Measurements from ENCODE around the gene MAP4K5.

The MAP4K5 gene

DNA sequence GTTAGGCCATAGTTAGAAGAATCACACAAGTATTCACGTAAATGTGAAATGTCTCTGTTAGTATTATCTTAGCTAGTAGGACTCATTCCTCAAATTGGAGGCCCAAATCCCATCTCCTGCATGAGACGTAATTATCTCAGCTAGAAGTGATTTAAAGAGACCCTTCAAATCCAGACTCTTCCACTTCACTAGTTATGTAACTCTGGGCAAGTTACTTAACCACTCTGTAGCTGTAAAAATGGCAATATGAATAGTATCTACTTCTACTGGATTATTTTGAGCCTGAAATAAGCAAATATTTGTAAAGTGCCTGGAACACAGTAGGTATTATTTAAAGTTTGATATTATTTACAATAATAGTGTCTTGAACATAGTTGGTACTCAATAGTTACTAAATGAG, 107.3 kb downstream of the MAP4K5 start:
- no peak for ATAC-seq
- TF ChIP-seq CREB5 (CRISPR knock-in tag; IDR thresholded peaks at IDR 0.05; ENCODE audit: low read depth) (no peak), PPARA (CRISPR knock-in tag; IDR thresholded peaks at IDR 0.05; ENCODE audit: borderline replicate concordance) (no peak), CSDC2 (CRISPR knock-in tag; IDR thresholded peaks at IDR 0.05) (no peak), ZFP3 (CRISPR knock-in tag; IDR thresholded peaks at IDR 0.05) (no peak), BACH2 (CRISPR knock-in tag; IDR thresholded peaks at IDR 0.05; ENCODE audit: borderline replicate concordance) (no peak), ZNF565 (CRISPR knock-in tag; conservative IDR thresholded peaks at IDR 0.05; ENCODE audit: low read depth) (no peak), ZC3H10 (CRISPR knock-in tag; IDR thresholded peaks at IDR 0.05) (no peak), SNAI2 (CRISPR knock-in tag; IDR thresholded peaks at IDR 0.05) (no peak), TOX (CRISPR knock-in tag; IDR thresholded peaks at IDR 0.05; ENCODE audit: borderline replicate concordance) (no peak), RARB (CRISPR knock-in tag; IDR thresholded peaks at IDR 0.05) (no peak), ESRRG (CRISPR knock-in tag; IDR thresholded peaks at IDR 0.05) (no peak), OSR1 (CRISPR knock-in tag; IDR thresholded peaks at IDR 0.05) (no peak), ISL1 (CRISPR knock-in tag; IDR thresholded peaks at IDR 0.05) (no peak), ZNF70 (CRISPR knock-in tag; IDR thresholded peaks at IDR 0.05) (no peak), ZNF8 (CRISPR knock-in tag; IDR thresholded peaks at IDR 0.05) (no peak), ARNTL (CRISPR knock-in tag; IDR thresholded peaks at IDR 0.05; ENCODE audit: borderline replicate concordance, low read depth) (no peak), ZFP30 (CRISPR knock-in tag; IDR thresholded peaks at IDR 0.05) (no peak)
- TF ChIP-seq, protein P1, sequence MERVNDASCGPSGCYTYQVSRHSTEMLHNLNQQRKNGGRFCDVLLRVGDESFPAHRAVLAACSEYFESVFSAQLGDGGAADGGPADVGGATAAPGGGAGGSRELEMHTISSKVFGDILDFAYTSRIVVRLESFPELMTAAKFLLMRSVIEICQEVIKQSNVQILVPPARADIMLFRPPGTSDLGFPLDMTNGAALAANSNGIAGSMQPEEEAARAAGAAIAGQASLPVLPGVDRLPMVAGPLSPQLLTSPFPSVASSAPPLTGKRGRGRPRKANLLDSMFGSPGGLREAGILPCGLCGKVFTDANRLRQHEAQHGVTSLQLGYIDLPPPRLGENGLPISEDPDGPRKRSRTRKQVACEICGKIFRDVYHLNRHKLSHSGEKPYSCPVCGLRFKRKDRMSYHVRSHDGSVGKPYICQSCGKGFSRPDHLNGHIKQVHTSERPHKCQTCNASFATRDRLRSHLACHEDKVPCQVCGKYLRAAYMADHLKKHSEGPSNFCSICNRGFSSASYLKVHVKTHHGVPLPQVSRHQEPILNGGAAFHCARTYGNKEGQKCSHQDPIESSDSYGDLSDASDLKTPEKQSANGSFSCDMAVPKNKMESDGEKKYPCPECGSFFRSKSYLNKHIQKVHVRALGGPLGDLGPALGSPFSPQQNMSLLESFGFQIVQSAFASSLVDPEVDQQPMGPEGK (CRISPR knock-in tag; IDR thresholded peaks at IDR 0.05; ENCODE audit: borderline replicate concordance): no peak
- TF ChIP-seq, protein P2, sequence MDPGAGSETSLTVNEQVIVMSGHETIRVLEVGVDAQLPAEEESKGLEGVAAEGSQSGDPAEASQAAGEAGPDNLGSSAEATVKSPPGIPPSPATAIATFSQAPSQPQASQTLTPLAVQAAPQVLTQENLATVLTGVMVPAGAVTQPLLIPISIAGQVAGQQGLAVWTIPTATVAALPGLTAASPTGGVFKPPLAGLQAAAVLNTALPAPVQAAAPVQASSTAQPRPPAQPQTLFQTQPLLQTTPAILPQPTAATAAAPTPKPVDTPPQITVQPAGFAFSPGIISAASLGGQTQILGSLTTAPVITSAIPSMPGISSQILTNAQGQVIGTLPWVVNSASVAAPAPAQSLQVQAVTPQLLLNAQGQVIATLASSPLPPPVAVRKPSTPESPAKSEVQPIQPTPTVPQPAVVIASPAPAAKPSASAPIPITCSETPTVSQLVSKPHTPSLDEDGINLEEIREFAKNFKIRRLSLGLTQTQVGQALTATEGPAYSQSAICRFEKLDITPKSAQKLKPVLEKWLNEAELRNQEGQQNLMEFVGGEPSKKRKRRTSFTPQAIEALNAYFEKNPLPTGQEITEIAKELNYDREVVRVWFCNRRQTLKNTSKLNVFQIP (CRISPR knock-in tag; IDR thresholded peaks at IDR 0.05; ENCODE audit: borderline replicate concordance, low read depth): no peak

- ATAC-seq: no peak
- TF ChIP-seq ZC3H10 (CRISPR knock-in tag; IDR thresholded peaks at IDR 0.05) (no peak), PPARA (CRISPR knock-in tag; IDR thresholded peaks at IDR 0.05; ENCODE audit: borderline replicate concordance) (no peak), GLIS3 (CRISPR knock-in tag; IDR thresholded peaks at IDR 0.05) (no peak), TCF4 (CRISPR knock-in tag; IDR thresholded peaks at IDR 0.05; ENCODE audit: borderline replicate concordance) (no peak), CREB5 (CRISPR knock-in tag; IDR thresholded peaks at IDR 0.05; ENCODE audit: low read depth) (no peak), ARNTL (CRISPR knock-in tag; IDR thresholded peaks at IDR 0.05; ENCODE audit: borderline replicate concordance, low read depth) (no peak), ZNF8 (CRISPR knock-in tag; IDR thresholded peaks at IDR 0.05) (no peak), BACH2 (CRISPR knock-in tag; IDR thresholded peaks at IDR 0.05; ENCODE audit: borderline replicate concordance) (no peak), ISL1 (CRISPR knock-in tag; IDR thresholded peaks at IDR 0.05) (no peak), TOX (CRISPR knock-in tag; IDR thresholded peaks at IDR 0.05; ENCODE audit: borderline replicate concordance) (no peak), SNAI2 (CRISPR knock-in tag; IDR thresholded peaks at IDR 0.05) (no peak), CSDC2 (CRISPR knock-in tag; IDR thresholded peaks at IDR 0.05) (no peak)
- TF ChIP-seq, protein P3, sequence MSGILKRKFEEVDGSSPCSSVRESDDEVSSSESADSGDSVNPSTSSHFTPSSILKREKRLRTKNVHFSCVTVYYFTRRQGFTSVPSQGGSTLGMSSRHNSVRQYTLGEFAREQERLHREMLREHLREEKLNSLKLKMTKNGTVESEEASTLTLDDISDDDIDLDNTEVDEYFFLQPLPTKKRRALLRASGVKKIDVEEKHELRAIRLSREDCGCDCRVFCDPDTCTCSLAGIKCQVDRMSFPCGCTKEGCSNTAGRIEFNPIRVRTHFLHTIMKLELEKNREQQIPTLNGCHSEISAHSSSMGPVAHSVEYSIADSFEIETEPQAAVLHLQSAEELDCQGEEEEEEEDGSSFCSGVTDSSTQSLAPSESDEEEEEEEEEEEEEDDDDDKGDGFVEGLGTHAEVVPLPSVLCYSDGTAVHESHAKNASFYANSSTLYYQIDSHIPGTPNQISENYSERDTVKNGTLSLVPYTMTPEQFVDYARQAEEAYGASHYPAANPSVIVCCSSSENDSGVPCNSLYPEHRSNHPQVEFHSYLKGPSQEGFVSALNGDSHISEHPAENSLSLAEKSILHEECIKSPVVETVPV (CRISPR knock-in tag; IDR thresholded peaks at IDR 0.05): no peak
- TF ChIP-seq, protein P4, sequence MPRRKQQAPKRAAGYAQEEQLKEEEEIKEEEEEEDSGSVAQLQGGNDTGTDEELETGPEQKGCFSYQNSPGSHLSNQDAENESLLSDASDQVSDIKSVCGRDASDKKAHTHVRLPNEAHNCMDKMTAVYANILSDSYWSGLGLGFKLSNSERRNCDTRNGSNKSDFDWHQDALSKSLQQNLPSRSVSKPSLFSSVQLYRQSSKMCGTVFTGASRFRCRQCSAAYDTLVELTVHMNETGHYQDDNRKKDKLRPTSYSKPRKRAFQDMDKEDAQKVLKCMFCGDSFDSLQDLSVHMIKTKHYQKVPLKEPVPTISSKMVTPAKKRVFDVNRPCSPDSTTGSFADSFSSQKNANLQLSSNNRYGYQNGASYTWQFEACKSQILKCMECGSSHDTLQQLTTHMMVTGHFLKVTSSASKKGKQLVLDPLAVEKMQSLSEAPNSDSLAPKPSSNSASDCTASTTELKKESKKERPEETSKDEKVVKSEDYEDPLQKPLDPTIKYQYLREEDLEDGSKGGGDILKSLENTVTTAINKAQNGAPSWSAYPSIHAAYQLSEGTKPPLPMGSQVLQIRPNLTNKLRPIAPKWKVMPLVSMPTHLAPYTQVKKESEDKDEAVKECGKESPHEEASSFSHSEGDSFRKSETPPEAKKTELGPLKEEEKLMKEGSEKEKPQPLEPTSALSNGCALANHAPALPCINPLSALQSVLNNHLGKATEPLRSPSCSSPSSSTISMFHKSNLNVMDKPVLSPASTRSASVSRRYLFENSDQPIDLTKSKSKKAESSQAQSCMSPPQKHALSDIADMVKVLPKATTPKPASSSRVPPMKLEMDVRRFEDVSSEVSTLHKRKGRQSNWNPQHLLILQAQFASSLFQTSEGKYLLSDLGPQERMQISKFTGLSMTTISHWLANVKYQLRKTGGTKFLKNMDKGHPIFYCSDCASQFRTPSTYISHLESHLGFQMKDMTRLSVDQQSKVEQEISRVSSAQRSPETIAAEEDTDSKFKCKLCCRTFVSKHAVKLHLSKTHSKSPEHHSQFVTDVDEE (CRISPR knock-in tag; IDR thresholded peaks at IDR 0.05): no peak
Observed at GRCh38 chr14:50423529-50423928, 108.8 kb downstream of the MAP4K5 start.
